Mammary epithelial cell (primary cell): ENCODE results near the gene KCNQ1.

Source experiments
- EZH2 ChIP-seq: IDR thresholded peaks from 2 replicates; pipeline ENCODE4 v1.6.1; 2012; ENCODE audit warnings: low read length, inconsistent platforms, borderline replicate concordance
- TF ChIP-seq, protein P1 (sequence below), 2 donors: IDR thresholded peaks in 1 of 2; conservative IDR thresholded peaks in 1 of 2; 2 replicates each; pipeline ENCODE4 v1.5.1; 2011 to 2012; ENCODE audit warnings: inconsistent platforms in 2 of 2, low read length in 2 of 2, mild to moderate bottlenecking in 2 of 2, control low read depth in 1 of 2, low read depth in 1 of 2; ENCODE audit not compliant: insufficient read depth in 1 of 2; ENCODE audit errors: extremely low read depth in 1 of 2

DNA sequence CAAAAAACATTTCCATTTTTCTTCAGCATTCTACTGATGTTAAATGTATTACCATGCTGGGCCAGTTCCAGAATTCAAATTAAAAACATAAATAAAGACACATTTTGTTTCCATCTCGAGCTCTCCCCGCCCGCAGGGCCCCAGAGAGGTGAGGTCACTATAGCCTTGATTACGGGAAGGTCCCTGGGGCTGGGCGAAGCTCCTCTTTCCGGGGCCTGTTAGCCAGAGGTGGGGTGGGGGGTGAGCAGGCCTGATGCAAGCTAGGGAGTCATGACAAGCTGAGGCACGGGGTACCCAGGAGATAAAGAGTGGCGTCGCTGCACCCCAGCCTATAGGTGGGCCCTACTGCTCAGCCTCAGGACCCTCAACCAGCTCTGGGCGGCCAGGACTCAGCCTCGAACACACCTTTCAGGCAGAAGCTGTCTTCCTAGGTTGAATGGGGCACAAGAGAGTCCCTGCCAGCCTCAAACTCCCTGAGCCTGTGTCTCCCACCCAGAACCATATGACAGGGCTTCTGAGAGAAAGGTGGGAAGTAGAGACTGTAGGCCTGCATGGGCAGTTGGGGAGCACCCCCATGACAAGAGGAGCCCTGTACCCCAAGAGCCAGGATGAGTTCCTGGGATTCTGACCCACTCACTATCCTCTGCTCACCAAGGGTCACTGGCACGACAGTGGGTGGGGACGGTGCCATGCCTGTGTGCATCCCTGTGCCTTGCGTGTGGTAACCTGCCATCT lies 220.2 kb downstream of the KCNQ1 start:
- no peak for TF ChIP-seq EZH2
- TF ChIP-seq, protein P1, sequence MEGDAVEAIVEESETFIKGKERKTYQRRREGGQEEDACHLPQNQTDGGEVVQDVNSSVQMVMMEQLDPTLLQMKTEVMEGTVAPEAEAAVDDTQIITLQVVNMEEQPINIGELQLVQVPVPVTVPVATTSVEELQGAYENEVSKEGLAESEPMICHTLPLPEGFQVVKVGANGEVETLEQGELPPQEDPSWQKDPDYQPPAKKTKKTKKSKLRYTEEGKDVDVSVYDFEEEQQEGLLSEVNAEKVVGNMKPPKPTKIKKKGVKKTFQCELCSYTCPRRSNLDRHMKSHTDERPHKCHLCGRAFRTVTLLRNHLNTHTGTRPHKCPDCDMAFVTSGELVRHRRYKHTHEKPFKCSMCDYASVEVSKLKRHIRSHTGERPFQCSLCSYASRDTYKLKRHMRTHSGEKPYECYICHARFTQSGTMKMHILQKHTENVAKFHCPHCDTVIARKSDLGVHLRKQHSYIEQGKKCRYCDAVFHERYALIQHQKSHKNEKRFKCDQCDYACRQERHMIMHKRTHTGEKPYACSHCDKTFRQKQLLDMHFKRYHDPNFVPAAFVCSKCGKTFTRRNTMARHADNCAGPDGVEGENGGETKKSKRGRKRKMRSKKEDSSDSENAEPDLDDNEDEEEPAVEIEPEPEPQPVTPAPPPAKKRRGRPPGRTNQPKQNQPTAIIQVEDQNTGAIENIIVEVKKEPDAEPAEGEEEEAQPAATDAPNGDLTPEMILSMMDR (conservative IDR thresholded peaks at IDR 0.05 in 1 of 2, IDR thresholded peaks at IDR 0.05 in 1 of 2; ENCODE audit: extremely low read depth in 1 of 2, insufficient read depth in 1 of 2, low read depth in 1 of 2, low read length in 2 of 2), result no peak
